OCI-LY7 (cell line): ENCODE measurements around the gene IL2.

ENCODE experiments used
- CTCF ChIP-seq: fragments of 200-600 bp; sonication (generic); conservative IDR thresholded peaks from 2 replicates; pipeline ENCODE4 v1.5.1; 2014; ENCODE audit warnings: mild to moderate bottlenecking, antibody characterized with exemption, low read length, moderate library complexity, mixed read lengths
- EZH2phosphoT487 ChIP-seq: fragments of 200-600 bp; sonication (generic); IDR thresholded peaks from 2 replicates; pipeline ENCODE4 v1.6.1; 2018; ENCODE audit warnings: low read depth, borderline replicate concordance, mild to moderate bottlenecking, mixed run types, antibody characterized with exemption, low read length, moderate library complexity, mixed read lengths

GRCh38 chr4:122500852-122501501 lies 44.5 kb upstream of the IL2 start:
- TF ChIP-seq CTCF: no peak
- TF ChIP-seq EZH2phosphoT487: no peak
